NCI-H526 (cell line): ENCODE results near the gene NAALADL2.
A peak's percentile ranks its signal among the peaks of the same experiment; 100 is the strongest.
"Not testable (repeated sequence)": the region's sequence is repeated elsewhere in the genome, so short reads cannot be mapped to it uniquely, and the experiment has no call there.

Experiments
- DNase-seq, 2 experiments: peaks; one replicate each; lab custom pipeline; 2025; lab: John Stamatoyannopoulos, UW

Gene NAALADL2

GRCh38 chr3:175131866-175132265 lies 272.7 kb downstream of the NAALADL2 start:
- not testable (repeated sequence) for DNase-seq

GRCh38 chr3:175132706-175133105 lies 273.6 kb downstream of the NAALADL2 start:
- DNase-seq, result not testable (repeated sequence)

GRCh38 chr3:175144368-175144767 lies 285.2 kb downstream of the NAALADL2 start:
- no peak for DNase-seq

GRCh38 chr3:175146258-175146657 lies 287.1 kb downstream of the NAALADL2 start:
- no peak for DNase-seq

GRCh38 chr3:175149675-175150074 lies 290.5 kb downstream of the NAALADL2 start:
- peak in 1 of 2 experiments; percentile 4 for DNase-seq

GRCh38 chr3:175150812-175151401 lies 291.8 kb downstream of the NAALADL2 start:
- DNase-seq, result peak in 1 of 2 experiments; percentile 22

GRCh38 chr3:175153595-175153994 lies 294.5 kb downstream of the NAALADL2 start:
- no peak for DNase-seq

GRCh38 chr3:175155172-175155571 lies 296.0 kb downstream of the NAALADL2 start:
- no peak for DNase-seq

- DNase-seq, result no peak
These were observed 300.1 kb downstream of the NAALADL2 start for GRCh38 chr3:175159202-175159601.

- DNase-seq, result no peak
These were observed 302.2 kb downstream of the NAALADL2 start for GRCh38 chr3:175161291-175161690.

GRCh38 chr3:175163686-175164085 lies 304.6 kb downstream of the NAALADL2 start:
- DNase-seq, result no peak

GRCh38 chr3:175173117-175173516 lies 314.0 kb downstream of the NAALADL2 start:
- DNase-seq, result not testable (repeated sequence)

GRCh38 chr3:175176556-175176955 lies 317.4 kb downstream of the NAALADL2 start:
- no peak for DNase-seq

- no peak for DNase-seq
These were observed 319.9 kb downstream of the NAALADL2 start for GRCh38 chr3:175179055-175179454.

GRCh38 chr3:175184392-175184791 lies 325.3 kb downstream of the NAALADL2 start:
- DNase-seq, result no peak

GRCh38 chr3:175185903-175186302 lies 326.8 kb downstream of the NAALADL2 start:
- DNase-seq, result no peak

- DNase-seq, result no peak
These were observed 327.4 kb downstream of the NAALADL2 start for GRCh38 chr3:175186511-175186910.

- DNase-seq, result no peak
These were observed 328.5 kb downstream of the NAALADL2 start for GRCh38 chr3:175187586-175187985.

- no peak for DNase-seq
These were observed 333.4 kb downstream of the NAALADL2 start for GRCh38 chr3:175192536-175192935.

GRCh38 chr3:175193815-175194518 lies 334.8 kb downstream of the NAALADL2 start:
- DNase-seq, result no peak

- DNase-seq, result peak; percentile 91 to 93
These were observed 340.1 kb downstream of the NAALADL2 start for GRCh38 chr3:175198991-175199783.

- DNase-seq, result no peak
These were observed 340.8 kb downstream of the NAALADL2 start for GRCh38 chr3:175199961-175200360.
